ENCODE measurements around the gene THSD7A. TPM values are rescaled to one million over a fixed set of nuclear protein-coding genes. Genes with fewer than 3 reads are reported as not detected.

THSD7A gene
- total RNA-seq, 1 experiment from 2014 or later: not detected

DNA sequence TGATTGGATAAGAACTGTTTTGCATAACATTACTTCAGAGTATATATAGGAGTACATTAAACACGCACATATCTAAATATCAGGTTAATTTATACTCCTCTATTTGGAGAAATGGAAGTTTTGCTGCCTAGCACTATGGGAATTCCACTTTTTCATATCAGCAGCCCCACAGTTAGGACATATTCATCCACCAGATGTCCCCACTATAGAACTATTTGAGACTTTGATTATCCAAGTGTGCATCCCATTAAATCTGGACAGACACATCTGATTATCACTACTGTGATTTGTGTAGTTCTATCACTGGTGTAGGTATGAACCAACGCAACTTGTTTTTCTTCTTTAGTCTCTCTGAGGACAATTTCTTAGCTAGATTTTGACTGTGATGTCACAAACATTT, 345.7 kb downstream of the THSD7A start:
- H2AFZ ChIP-seq (ENCODE audit: low read length): no peak overlapping the region
- H3K4me2 ChIP-seq (ENCODE audit: low read depth, low read length, poor library complexity, severe bottlenecking): no peak overlapping the region
- H3K9me3 ChIP-seq (ENCODE audit: low read length): no peaks in the 10 kb centered on the region
- no peaks in the 10 kb centered on the region for H3K79me2 ChIP-seq (ENCODE audit: low read length)
- no peak overlapping the region for H3K9ac ChIP-seq (ENCODE audit: low read length)
- no peak for DNase-seq
- no peak overlapping the region for H3K4me3 ChIP-seq (ENCODE audit: low read length)
- no peaks in the 10 kb centered on the region for H3K27me3 ChIP-seq (ENCODE audit: low read length)
- H4K20me1 ChIP-seq (ENCODE audit: insufficient read depth, low read depth, low read length): no peaks in the 10 kb centered on the region
- H3K36me3 ChIP-seq (ENCODE audit: insufficient read depth, low read length): no peaks in the 10 kb centered on the region
- no peaks in the 10 kb centered on the region for H3K9me2 ChIP-seq (replicated peaks; ENCODE audit: insufficient read depth, low read length)
- no peaks in the 10 kb centered on the region for H3K4me1 ChIP-seq (ENCODE audit: low read length)
- H3K27ac ChIP-seq (ENCODE audit: low read length): no peak overlapping the region

GRCh38 chr7:11485636-11486035, 346.4 kb downstream of the THSD7A start:
- Histone ChIP-seq H3K27me3 (ENCODE audit: low read length) (no peaks in the 10 kb centered on the region), H2AFZ (ENCODE audit: low read length) (no peak overlapping the region), H3K9ac (ENCODE audit: low read length) (no peak overlapping the region), H3K9me2 (replicated peaks; ENCODE audit: insufficient read depth, low read length) (no peaks in the 10 kb centered on the region), H3K4me3 (ENCODE audit: low read length) (no peak overlapping the region), H3K36me3 (ENCODE audit: insufficient read depth, low read length) (no peaks in the 10 kb centered on the region), H3K9me3 (ENCODE audit: low read length) (no peaks in the 10 kb centered on the region), H3K79me2 (ENCODE audit: low read length) (no peaks in the 10 kb centered on the region), H3K4me2 (ENCODE audit: low read depth, low read length, poor library complexity, severe bottlenecking) (no peak overlapping the region), H4K20me1 (ENCODE audit: insufficient read depth, low read depth, low read length) (no peaks in the 10 kb centered on the region), H3K4me1 (ENCODE audit: low read length) (no peaks in the 10 kb centered on the region), H3K27ac (ENCODE audit: low read length) (no peak overlapping the region)
- no peak for DNase-seq

DNA sequence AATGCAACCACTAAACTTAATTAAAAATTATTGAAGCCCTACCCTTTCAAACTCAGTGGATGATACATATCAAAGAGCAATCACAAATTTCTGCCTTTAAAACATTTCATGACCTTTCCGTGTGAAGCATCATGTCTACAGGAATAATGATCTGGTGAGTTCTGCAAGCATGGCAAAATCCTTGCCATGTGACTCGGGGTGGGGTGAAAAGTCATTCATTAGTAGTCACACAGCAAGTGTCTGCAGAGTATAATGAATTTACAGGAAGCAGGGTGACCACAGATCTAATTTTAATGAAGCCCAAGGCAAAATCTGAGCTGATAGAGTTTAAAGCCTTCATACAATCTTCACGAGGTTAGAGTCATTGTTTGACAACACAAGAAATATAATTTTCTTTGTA, 351.9 kb downstream of the THSD7A start:
- Histone ChIP-seq H3K79me2 (ENCODE audit: low read length) (no peaks in the 10 kb centered on the region), H4K20me1 (ENCODE audit: insufficient read depth, low read depth, low read length) (no peaks in the 10 kb centered on the region), H2AFZ (ENCODE audit: low read length) (no peak overlapping the region), H3K4me1 (ENCODE audit: low read length) (no peaks in the 10 kb centered on the region), H3K4me2 (ENCODE audit: low read depth, low read length, poor library complexity, severe bottlenecking) (no peak overlapping the region), H3K9ac (ENCODE audit: low read length) (no peak overlapping the region), H3K36me3 (ENCODE audit: insufficient read depth, low read length) (no peaks in the 10 kb centered on the region), H3K9me2 (replicated peaks; ENCODE audit: insufficient read depth, low read length) (no peaks in the 10 kb centered on the region), H3K27me3 (ENCODE audit: low read length) (no peaks in the 10 kb centered on the region), H3K9me3 (ENCODE audit: low read length) (no peaks in the 10 kb centered on the region), H3K4me3 (ENCODE audit: low read length) (no peak overlapping the region), H3K27ac (ENCODE audit: low read length) (no peak overlapping the region)
- no peak for DNase-seq

DNA sequence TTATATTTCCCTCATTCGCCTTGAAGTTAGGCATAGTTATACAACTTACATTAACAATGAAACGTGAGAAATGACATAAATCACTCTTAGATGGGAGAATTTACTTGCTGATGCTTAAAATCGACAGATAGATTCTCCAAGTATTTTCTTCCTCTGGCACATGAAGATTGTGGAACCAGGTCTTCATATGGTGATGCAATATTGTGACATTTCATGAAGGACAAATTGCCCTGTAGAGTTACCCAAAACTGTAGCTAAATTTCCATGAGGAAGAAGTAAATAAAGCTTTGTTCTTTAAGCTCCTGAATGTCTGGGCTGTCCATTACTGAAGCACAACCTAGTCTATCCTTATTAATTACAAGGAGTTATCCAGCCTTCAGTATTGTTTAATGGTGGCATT, 353.1 kb downstream of the THSD7A start:
- Histone ChIP-seq H3K27ac (ENCODE audit: low read length) (no peak overlapping the region), H3K79me2 (ENCODE audit: low read length) (no peaks in the 10 kb centered on the region), H3K36me3 (ENCODE audit: insufficient read depth, low read length) (no peaks in the 10 kb centered on the region), H4K20me1 (ENCODE audit: insufficient read depth, low read depth, low read length) (no peaks in the 10 kb centered on the region), H3K4me3 (ENCODE audit: low read length) (no peak overlapping the region), H3K4me1 (ENCODE audit: low read length) (no peaks in the 10 kb centered on the region), H3K9ac (ENCODE audit: low read length) (no peak overlapping the region), H3K4me2 (ENCODE audit: low read depth, low read length, poor library complexity, severe bottlenecking) (no peak overlapping the region), H3K9me3 (ENCODE audit: low read length) (no peaks in the 10 kb centered on the region), H2AFZ (ENCODE audit: low read length) (no peak overlapping the region), H3K9me2 (replicated peaks; ENCODE audit: insufficient read depth, low read length) (no peaks in the 10 kb centered on the region), H3K27me3 (ENCODE audit: low read length) (no peaks in the 10 kb centered on the region)
- no peak for DNase-seq

- Histone ChIP-seq H3K36me3 (ENCODE audit: insufficient read depth, low read length) (no peaks in the 10 kb centered on the region), H3K9me2 (replicated peaks; ENCODE audit: insufficient read depth, low read length) (no peaks in the 10 kb centered on the region), H3K4me2 (ENCODE audit: low read depth, low read length, poor library complexity, severe bottlenecking) (no peak overlapping the region), H3K9ac (ENCODE audit: low read length) (no peak overlapping the region), H4K20me1 (ENCODE audit: insufficient read depth, low read depth, low read length) (no peaks in the 10 kb centered on the region), H3K4me1 (ENCODE audit: low read length) (no peaks in the 10 kb centered on the region), H3K9me3 (ENCODE audit: low read length) (no peaks in the 10 kb centered on the region), H3K27me3 (ENCODE audit: low read length) (no peaks in the 10 kb centered on the region), H3K27ac (ENCODE audit: low read length) (no peak overlapping the region), H3K79me2 (ENCODE audit: low read length) (no peaks in the 10 kb centered on the region), H2AFZ (ENCODE audit: low read length) (no peak overlapping the region), H3K4me3 (ENCODE audit: low read length) (no peak overlapping the region)
- no peak for DNase-seq
These were observed 353.6 kb downstream of the THSD7A start for GRCh38 chr7:11478426-11478825.

GRCh38 chr7:11474902-11475585, 357.0 kb downstream of the THSD7A start:
- no peaks in the 10 kb centered on the region for H3K79me2 ChIP-seq (ENCODE audit: low read length)
- H3K36me3 ChIP-seq (ENCODE audit: insufficient read depth, low read length): no peaks in the 10 kb centered on the region
- no peak overlapping the region for H3K9ac ChIP-seq (ENCODE audit: low read length)
- no peak overlapping the region for H3K4me2 ChIP-seq (ENCODE audit: low read depth, low read length, poor library complexity, severe bottlenecking)
- no peaks in the 10 kb centered on the region for H3K9me3 ChIP-seq (ENCODE audit: low read length)
- no peaks in the 10 kb centered on the region for H4K20me1 ChIP-seq (ENCODE audit: insufficient read depth, low read depth, low read length)
- no peak overlapping the region for H3K4me3 ChIP-seq (ENCODE audit: low read length)
- H3K27me3 ChIP-seq (ENCODE audit: low read length): no peaks in the 10 kb centered on the region
- H3K9me2 ChIP-seq (replicated peaks; ENCODE audit: insufficient read depth, low read length): no peaks in the 10 kb centered on the region
- DNase-seq: no peak
- no peaks in the 10 kb centered on the region for H3K4me1 ChIP-seq (ENCODE audit: low read length)
- H2AFZ ChIP-seq (ENCODE audit: low read length): no peak overlapping the region
- H3K27ac ChIP-seq (ENCODE audit: low read length): no peak overlapping the region

GRCh38 chr7:11473807-11474424, 358.1 kb downstream of the THSD7A start:
- Histone ChIP-seq H3K4me1 (ENCODE audit: low read length) (no peaks in the 10 kb centered on the region), H3K27me3 (ENCODE audit: low read length) (no peaks in the 10 kb centered on the region), H3K9ac (ENCODE audit: low read length) (no peak overlapping the region), H3K79me2 (ENCODE audit: low read length) (no peaks in the 10 kb centered on the region), H3K27ac (ENCODE audit: low read length) (no peak overlapping the region), H3K36me3 (ENCODE audit: insufficient read depth, low read length) (no peaks in the 10 kb centered on the region), H3K9me3 (ENCODE audit: low read length) (no peaks in the 10 kb centered on the region), H3K4me2 (ENCODE audit: low read depth, low read length, poor library complexity, severe bottlenecking) (no peak overlapping the region), H3K4me3 (ENCODE audit: low read length) (no peak overlapping the region), H2AFZ (ENCODE audit: low read length) (no peak overlapping the region), H3K9me2 (replicated peaks; ENCODE audit: insufficient read depth, low read length) (no peaks in the 10 kb centered on the region), H4K20me1 (ENCODE audit: insufficient read depth, low read depth, low read length) (no peaks in the 10 kb centered on the region)
- DNase-seq: no peak

GRCh38 chr7:11473220-11473619, 358.8 kb downstream of the THSD7A start:
- H2AFZ ChIP-seq (ENCODE audit: low read length): no peak overlapping the region

More at GRCh38 chr7:11473220-11473619, 358.8 kb downstream of the THSD7A start:
- H3K4me1 ChIP-seq (ENCODE audit: low read length): no peaks in the 10 kb centered on the region
- DNase-seq: no peak
- H3K9me2 ChIP-seq (replicated peaks; ENCODE audit: insufficient read depth, low read length): no peaks in the 10 kb centered on the region
- no peaks in the 10 kb centered on the region for H3K79me2 ChIP-seq (ENCODE audit: low read length)
- H3K27ac ChIP-seq (ENCODE audit: low read length): no peak overlapping the region
- no peaks in the 10 kb centered on the region for H3K36me3 ChIP-seq (ENCODE audit: insufficient read depth, low read length)
- H3K4me3 ChIP-seq (ENCODE audit: low read length): no peak overlapping the region
- no peak overlapping the region for H3K4me2 ChIP-seq (ENCODE audit: low read depth, low read length, poor library complexity, severe bottlenecking)
- no peaks in the 10 kb centered on the region for H4K20me1 ChIP-seq (ENCODE audit: insufficient read depth, low read depth, low read length)
- H3K27me3 ChIP-seq (ENCODE audit: low read length): no peaks in the 10 kb centered on the region
- H3K9ac ChIP-seq (ENCODE audit: low read length): no peak overlapping the region
- no peaks in the 10 kb centered on the region for H3K9me3 ChIP-seq (ENCODE audit: low read length)
